Measurements from ENCODE around the gene DPM1. TPM values are rescaled to one million over a fixed set of nuclear protein-coding genes. Genes with fewer than 3 reads are reported as not detected.
"Not testable (repeated sequence)": the region's sequence is repeated elsewhere in the genome, so short reads cannot be mapped to it uniquely, and the experiment has no call there.

Gene DPM1
- total RNA-seq, 1 donor from 2014 or later: 79.2 TPM

DNA sequence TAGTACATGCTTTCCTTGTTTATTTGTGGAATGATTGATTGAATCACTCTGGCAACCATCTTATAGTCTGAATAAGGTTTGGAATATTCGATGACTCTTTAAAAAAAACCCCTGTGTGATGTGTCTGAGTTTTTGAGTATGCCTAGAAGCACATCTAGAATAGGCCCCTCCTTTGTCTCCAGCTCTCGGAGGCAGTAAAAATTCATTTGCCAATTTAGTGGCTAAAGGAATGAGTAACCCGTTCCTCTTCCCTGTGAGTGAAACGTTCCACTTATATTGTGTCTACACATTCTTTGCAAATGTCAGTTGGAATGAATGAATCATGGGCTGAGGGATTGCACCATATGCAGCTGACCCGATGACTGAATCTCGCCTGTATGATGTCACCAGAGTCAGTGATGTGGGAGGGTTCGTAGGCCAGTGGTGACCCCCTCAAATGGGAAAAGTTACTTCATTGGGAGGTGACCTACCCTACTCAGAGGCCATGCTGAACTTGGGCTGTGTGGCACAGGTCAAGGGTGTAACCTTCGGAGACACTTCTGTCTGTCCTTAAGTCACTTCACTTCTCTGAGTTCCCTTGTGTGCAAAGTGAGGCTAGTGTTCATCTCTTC lies 21.8 kb upstream of the DPM1 start:
- DNase-seq (ENCODE audit: low read depth): peak; percentile 98

DNA sequence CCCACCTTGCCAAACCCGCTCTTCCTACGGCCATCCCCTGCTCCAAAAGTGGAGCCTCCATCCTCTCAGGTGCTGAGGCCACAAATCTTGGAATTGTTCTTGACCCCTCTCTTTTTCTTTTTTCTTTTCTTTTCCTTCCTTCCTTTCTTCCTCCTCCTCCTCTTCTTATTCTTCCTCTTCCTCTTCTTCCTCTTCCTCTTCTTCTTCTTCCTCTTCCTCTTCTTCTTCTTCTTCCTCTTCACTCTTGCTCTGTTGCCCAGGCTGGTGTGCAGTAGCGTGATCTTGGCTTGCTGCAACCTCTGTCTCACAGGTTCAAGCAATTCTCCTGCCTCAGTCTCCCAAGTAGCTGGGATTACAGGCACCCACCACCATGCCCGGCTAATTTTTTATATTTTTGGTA lies 20.2 kb upstream of the DPM1 start:
- DNase-seq (ENCODE audit: low read depth): not testable (repeated sequence)

DNA sequence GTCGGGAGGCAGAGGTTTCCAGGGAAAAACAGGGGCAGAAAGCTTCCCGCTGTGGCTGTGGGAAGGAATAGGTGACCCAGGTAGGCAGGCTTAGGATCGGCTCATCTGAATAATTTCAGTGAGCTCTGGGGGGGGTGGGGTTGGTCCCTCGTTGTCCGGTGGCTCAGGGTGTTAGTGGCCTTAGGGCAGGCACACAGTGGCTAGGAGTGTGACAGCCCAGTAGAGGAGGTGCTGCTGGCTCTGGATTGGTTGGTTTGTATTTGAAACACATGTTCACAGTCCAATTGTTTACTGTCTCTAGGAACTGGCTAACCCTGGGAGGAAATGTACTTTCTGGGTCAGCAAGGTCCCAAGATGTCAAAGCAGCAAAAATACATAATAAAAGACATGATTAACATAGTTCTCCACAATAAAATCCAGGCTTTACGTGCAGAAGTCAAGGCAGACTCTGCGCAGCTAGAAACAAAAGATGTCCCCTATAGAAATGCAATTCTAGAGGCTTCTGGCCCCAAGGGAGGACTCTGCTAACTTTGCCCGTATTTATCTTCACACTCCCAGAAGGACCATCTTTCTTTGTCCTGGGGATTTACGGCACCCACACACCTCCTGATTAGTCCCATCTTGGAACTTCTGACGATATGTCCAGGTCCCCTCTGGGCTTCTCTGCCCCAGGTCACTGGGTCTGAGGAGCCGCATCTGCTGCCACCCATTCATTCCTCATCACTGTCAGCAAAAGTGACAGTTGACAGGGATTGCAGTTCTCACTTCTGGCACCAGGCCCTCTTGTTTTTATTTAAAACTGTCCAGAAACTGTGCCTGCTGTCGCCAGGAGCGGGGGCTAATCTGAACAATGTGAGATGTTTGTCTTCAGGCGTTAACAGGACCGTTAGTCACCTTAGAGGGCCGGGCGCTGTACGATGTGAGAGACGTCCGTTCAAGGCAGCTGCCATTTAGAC lies 19.0 kb upstream of the DPM1 start:
- no peak for DNase-seq (ENCODE audit: low read depth)

DNA sequence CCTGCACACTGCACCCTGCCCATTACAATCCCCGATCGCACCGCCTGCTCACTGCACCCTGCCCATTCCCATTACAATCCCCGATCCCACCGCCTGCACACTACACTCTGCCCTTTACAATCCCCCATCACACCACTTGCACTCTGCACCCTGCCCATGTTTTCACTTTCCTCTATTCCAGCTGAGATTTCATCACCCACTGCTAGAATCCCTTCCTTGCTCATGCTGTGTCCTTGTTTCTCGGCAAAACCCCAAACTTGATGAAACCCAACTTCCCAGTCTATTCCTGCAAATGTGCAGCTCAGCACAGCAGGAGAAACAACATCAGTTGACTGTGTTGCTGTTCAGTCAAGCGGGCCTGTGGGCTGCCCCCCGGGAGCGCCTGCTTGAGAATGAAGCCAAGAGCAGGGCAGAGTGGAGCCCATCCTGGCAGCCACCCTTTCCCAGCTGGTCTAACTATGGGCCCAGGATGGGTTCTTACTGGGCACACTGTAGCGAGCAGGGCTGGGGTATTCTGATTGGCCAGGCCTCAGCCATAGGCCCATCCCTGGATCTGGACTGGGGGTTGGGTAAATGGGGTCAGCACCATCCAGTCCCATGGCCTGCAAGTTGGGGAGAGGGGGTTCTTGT lies 17.5 kb upstream of the DPM1 start:
- DNase-seq (ENCODE audit: low read depth): no peak

DNA sequence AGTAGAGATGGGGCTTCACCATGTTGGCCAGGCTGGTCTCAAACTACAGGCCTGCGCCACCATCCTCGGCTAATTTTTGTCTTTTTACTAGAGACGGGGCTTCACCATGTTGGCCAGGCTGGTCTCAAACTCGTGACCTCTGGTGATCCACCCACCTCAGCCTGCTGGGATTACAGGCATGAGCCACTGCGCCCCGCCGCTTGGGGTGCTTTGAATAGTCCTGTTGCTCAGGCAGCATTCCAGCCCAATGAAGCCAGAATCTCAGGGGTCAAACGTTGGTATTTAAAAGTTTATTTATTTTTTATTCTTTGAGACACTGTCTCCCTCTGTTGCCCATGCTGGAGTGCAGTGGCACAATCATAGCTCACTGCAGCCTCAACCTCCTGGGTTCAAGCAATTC lies 11.6 kb upstream of the DPM1 start:
- DNase-seq (ENCODE audit: low read depth): no peak

DNA sequence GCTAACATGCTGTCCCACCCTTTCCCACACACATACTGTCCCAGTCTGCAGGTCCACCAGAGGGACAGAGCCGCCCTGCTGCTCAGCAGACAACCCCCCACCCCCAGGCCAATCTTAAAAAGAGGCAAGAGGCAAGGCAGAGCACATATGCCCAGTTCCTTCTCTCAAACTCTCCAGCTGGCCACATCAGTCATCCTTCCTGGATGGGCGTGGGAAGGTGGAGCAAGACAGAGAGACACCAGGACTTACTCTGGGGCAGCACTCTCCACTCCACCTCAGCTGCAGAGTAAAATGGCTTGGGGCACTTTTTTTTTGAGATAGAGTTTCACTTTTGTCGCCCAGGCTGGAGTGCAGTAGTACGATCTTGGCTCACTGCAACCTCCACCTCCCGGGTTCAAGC lies 11.1 kb upstream of the DPM1 start:
- no peak for DNase-seq (ENCODE audit: low read depth)

DNA sequence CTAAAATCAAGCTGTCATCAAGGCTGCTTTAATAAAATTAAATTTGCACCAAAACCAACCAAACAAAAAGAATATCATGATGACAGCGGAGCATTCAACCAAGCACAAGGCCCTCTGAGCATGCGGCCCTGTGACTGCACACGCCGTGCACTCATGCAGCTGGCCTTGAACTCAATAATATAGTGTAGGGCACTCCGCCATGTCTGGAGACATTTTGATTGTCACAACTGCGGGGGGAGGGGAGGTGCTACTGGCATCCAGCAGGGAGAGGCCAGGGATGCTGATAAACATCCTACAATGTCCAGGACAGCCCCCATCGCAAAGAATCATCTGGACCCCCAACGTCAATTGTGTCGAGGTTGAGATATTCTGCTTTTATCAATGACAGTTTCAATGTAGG lies 10.0 kb upstream of the DPM1 start:
- DNase-seq (ENCODE audit: low read depth): no peak

DNA sequence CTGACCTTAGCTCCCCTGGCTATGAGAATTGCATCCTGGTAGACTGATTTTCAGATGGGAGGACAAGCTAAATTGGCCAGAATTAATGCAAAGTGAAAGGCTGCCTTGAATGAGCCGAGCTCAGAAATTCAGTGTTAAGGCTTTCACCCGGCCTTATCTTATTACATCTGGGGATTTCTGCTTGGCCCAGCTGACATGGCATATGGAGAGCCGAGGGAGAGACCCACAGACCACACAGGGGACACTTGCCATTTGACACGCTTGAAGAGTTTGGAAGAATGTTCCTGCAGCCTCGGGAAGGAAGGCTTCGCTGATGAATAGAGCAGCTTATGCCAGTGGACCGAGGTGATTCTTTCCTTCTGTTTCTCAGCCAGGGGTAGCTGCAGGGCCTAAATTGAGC lies 9.3 kb upstream of the DPM1 start:
- DNase-seq (ENCODE audit: low read depth): peak; percentile 71

DNA sequence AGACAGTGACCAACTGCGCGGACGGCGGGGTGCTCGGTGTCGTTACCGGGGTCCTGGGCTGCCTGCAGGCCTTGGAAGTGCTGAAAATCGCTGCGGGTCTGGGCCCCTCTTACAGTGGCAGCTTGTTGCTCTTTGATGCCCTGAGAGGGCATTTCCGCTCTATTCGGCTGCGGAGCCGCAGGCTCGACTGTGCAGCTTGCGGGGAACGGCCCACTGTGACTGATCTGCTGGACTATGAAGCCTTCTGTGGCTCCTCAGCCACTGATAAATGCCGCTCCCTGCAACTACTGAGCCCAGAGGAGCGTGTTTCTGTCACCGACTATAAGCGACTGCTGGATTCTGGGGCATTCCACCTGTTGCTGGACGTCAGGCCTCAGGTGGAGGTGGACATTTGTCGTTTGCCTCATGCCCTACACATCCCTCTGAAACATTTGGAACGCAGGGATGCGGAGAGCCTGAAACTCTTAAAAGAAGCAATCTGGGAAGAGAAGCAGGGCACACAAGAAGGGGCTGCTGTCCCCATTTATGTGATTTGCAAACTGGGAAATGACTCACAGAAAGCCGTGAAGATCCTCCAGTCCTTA lies 1.3 kb upstream of the DPM1 start:
- no peak for DNase-seq (ENCODE audit: low read depth)

DNA sequence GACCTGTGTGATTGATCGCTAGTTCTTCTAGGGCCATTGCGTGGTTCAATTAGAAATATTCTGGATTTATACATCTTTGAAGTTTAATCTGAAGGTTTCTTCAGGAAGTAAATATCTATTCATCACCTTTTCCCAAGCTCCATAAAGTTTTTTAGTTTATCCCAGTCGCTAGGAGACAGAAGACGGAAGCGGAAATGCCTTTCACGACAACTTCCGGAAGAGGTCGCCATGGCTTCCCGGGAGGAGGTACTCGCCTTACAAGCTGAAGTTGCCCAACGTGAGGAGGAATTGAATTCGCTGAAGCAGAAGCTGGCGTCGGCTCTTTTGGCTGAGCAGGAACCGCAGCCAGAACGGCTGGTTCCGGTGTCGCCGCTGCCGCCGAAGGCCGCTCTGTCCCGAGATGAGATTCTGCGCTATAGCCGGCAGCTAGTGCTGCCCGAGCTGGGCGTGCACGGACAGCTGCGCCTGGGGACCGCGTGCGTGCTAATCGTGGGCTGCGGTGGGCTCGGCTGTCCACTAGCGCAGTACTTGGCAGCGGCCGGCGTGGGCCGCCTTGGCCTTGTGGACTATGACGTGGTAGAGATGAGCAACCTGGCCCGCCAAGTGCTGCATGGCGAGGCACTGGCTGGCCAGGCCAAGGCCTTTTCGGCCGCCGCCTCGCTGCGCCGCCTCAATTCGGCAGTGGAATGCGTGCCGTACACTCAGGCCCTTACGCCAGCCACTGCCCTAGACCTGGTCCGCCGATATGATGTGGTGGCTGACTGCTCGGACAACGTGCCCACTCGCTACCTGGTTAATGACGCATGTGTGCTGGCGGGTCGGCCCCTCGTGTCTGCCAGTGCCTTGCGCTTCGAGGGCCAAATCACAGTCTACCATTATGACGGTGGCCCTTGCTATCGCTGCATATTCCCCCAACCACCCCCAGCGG lies 547 bp upstream of the DPM1 start, which contains the start of gene MOCS3:
Gene MOCS3, plus strand, starts transcription at position 204 of the 928 bp plus-strand sequence. Its CDS starts 25 bp downstream, at position 229.
- DNase-seq (ENCODE audit: low read depth): peak; percentile 91

DNA sequence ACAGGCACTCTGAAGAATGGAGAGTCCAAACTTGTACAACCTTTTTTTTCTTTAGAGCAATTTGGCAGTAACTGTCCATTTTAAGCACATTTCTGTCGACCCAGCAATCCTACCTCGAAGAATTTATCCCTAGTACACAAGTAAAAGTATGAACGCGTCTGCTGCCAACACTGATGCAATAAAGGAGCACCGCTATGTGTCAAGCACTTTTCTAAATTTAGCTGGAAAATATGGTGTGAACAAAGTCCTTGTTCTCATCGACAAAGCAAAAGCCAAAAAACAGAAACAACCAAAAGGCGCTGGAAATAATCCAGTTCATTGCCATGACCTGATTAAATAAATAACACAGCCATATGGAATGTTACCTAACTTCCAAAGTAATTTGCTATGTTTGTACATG lies 1.1 kb downstream of the DPM1 start:
- DNase-seq (ENCODE audit: low read depth): peak; percentile 10

DNA sequence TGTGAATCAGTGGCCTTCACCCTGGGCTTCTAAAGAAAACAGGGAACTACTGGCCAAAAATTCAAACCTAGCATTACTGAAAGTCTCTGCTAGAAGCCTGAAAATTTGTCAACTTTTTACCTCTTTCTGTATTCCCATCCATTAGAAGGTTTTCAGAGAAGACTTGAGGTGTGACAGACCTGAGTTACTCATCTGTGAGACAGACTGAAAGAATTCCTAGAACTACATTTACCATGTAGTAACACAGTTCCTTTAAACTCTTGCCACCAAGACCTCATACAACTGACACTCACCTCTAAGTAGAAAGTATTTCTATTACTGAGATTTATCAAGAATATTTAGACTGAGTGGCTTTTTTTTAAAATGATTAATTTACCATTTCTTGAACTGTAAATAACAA lies 4.5 kb downstream of the DPM1 start:
- DNase-seq (ENCODE audit: low read depth): no peak

DNA sequence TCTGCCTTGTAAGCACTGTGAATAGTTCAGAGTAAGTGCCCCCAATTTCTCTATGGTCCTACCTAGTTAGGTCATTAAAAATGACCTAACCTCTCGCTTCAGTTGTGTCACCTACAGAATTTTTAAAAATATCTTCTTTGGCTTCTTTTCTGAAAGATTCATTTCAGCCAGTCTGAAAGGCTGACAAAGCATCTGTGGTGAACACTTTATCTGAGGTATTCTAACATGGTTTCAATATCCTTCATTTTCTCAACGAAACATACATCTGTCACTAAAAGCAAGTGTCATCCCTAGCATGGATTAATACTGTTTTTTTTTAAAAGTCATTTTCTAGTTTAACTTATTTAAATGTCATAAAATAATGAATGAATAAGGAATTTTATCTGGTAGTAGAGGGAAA lies 5.1 kb downstream of the DPM1 start:
- no peak for DNase-seq (ENCODE audit: low read depth)

DNA sequence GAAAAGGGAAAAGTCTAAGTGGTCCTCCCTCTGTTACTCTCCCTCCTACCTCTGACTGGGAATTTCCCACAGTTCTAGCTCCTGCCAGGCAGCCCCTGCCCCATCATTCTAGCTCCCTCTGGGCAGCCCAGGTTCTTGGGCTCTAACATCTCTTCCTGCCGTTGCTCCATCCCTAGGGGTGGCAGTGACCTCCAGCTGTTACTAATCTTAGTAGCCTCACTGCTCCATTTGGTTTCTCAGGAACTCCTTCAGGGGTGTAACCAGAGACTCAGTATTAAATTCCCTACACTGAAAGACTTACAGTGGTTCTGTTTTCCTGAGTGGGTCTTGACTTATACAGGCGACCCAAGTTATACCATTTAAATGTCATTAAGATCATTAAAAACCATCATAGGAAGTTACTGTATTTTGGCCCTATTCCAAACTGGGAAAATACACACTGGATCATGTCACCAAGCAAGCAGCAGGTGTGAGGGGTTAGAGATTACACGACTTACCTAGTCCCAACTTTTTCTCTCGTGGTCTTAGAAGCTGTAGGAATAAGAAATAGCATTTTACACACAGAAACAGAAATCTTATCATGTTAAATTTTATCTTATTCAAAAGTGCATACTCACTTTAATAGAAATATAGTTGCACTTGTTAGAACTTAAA lies 10.1 kb downstream of the DPM1 start:
- no peak for DNase-seq (ENCODE audit: low read depth)

DNA sequence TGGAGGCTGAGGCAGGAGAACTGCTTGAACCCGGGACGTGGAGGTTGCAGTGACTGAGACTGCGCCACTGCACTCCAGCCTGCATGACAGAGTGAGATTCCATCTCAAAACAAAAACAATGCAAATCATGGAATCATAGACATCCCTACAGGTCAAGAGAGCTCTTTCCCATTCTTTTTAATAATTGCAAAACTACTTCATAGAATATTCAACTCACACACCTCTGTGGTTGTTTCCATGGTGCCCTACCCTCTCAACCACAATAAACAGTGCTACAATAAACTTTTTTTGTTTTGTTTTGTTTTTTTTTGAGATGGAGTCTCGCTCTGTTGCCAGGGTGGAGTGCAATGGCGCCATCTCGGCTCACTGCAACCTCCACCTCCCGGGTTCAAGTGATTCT lies 15.3 kb downstream of the DPM1 start:
- DNase-seq (ENCODE audit: low read depth): peak; percentile 20

DNA sequence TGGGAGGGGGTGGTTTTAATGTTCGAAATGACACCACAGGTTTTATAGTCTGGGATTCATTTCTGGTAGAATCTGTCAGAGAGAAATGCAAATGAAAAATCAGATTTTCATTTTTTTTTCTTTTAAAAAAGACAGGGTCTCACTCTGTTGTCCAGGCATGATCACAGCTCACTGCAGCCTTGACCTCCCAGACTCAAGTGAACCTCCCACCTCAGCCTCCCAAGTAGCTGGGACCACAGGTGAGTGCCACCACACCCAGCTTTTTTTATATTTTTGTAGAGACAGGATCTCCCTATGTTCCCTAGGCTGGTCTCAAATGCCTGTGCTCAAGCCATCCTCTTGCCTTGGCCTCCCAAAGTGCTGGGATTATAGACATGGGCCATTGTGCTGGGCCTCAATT lies 24.7 kb downstream of the DPM1 start:
- no peak for DNase-seq (ENCODE audit: low read depth)

DNA sequence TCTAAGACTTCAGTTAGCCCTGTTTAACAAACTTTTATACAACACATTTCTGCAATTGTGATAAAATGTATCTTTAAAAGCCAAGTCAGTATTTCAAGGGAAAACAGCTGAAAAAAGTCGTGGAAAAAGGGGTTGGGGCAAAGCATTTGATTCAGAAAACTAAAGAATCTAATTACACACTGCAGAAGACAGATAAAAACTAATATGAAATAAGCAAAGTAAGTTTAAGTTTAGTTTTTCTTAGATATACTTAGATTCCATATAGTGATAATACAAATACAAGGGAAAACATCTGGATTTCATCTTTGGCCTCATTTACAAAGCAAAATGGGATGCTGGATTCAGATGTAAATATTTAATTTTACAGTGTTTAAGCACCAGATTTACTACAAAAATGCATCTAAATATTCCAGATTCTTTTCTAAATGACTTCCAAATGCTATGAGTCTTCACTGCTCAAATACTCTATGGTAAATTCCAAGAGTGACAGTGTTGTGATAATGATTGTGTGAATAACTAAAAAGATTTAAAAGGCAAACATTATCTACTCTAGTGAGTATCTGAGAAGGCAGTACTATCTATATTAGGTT lies 25.5 kb downstream of the DPM1 start:
- DNase-seq (ENCODE audit: low read depth): no peak

DNA sequence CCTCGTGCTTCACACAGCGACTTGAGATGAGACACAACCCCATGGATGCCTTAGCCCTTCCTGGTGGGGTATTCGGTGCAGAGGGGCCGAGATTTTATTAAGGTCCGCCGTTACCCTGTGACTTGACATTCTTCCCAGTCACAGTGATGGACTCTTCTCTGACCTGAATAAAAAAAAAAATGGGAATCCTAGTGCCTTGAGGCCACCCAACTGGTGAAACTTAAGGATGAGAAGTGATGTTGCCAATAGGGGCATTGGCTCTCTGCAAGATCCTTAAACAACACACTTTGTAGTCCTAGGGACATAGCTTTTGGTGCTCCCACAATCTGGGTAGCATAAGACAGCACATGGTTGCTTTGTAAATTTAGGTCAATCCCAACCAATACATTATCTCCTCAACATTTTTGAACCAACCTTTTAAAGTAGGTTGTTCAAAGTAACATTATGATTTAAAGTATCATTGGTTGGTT lies 26.3 kb downstream of the DPM1 start:
- DNase-seq (ENCODE audit: low read depth): no peak

DNA sequence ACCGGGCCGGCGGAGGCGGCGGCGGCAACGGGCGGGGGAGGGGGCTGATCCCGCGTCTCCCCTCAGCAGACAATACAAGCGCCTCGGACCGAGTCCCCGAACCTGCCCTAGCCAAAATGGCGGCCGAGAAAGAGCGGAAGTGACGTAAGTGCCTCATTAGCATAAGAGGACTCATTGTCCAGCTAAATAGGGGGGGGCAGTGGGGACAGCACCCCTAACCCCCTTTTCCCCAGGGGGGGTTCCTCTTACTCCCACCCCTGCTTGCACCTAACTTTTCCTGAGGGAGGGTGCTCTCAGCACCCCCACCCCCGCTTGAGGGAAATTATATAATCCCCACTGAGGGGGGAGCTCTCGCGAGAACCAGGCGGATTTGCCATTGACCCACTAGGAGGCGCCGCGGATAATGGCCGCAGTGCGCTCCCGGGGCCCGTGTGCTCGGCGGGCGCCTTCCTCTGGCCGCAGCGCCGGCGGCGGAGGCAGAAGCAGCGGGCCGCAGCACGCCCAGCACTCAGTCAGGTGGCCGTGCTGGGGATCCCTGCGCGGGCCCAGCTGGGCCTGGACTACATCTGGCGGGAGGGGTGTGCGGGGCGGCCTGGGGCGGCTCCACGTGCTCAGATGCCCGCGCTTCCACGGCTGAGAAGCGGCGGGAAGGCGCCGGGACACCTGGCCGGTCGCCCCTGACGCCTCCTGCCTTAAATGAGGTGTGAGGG lies 26.9 kb downstream of the DPM1 start, which contains the start of gene ADNP:
Gene ADNP, minus strand, starts transcription at position 132 of the 710 bp plus-strand sequence. CDS start 27,441 bp downstream, outside the sequence.
- DNase-seq (ENCODE audit: low read depth): peak; percentile 73

DNA sequence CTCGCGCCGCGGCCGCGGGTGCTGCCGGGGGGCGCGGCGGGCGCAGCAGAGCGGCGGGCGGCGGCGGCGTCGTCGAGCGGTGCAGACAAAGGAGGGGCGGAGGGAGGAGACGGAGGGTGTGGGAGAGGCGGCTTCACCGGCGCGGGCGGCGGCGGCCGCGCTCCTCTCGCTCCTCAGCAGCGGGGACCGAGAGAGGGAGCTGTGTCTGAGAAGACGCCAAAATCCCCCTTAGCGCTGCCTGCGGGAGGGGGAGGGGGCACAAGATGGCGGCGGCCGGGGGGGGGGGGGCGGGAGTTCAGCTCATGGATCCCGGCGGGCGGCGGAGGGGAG lies 27.4 kb downstream of the DPM1 start:
- DNase-seq (ENCODE audit: low read depth): no peak

Measured in renal cortical epithelial cell (primary cell).